ENCODE measurements around the gene FOXN1.
A peak's percentile ranks its signal among the peaks of the same experiment; 100 is the strongest.

The FOXN1 gene

DNA sequence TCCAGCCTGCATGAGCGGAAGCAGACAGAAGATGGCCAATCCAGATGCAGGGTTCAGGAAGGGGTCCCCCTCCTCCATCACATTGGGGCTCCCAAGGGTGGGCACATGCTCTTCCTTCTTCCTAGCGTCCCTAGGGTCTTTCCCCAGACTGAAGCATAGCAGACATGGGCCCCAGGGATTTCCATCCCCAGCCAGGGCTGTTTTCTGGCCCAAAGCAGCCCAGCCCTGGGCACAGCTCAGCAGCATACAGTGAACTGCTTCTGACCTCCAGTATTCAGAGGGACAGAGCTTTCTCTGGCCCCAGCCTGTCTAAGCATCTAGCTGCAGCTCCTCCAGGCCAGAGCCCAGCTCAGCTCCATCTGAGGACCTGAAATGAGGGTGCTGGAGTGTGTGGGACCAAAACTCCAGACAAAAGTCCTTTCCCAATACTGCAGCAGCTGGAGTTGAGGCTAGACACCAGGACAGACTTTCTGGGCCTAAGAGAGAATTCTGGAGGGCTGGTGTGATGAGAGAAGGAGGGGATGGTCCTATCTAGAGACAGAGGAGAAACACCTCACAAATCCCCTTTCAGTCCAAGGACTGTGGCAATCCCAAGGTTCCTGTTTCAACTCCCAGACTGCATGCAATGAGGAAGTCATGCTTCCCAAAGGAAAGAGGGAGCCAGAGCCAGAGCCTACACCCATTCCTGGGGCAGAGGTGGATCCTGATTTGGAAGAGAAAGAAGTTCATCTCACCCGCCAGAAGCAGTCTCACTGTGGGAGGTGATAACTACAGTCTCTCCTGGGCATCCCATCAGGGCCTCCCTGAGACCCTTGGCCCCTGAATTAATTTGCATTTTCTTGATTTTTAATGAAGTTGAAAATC is 4.5 kb upstream of the FOXN1 start:
- Histone ChIP-seq H3K27me3 (ENCODE audit: insufficient read depth, poor library complexity, severe bottlenecking) (no peaks in the 10 kb centered on the region), H3K36me3 (ENCODE audit: low read depth) (no peaks in the 10 kb centered on the region), H3K9me3 (ENCODE audit: severe bottlenecking) (no peaks in the 10 kb centered on the region), H3K4me1 (ENCODE audit: insufficient read depth, poor library complexity, severe bottlenecking) (peaks cover 12% of the 10 kb centered on the region), H3K4me3 (ENCODE audit: severe bottlenecking) (no peak overlapping the region), H3K27ac (ENCODE audit: poor library complexity, severe bottlenecking) (no peak overlapping the region)
- TF ChIP-seq, protein P1, sequence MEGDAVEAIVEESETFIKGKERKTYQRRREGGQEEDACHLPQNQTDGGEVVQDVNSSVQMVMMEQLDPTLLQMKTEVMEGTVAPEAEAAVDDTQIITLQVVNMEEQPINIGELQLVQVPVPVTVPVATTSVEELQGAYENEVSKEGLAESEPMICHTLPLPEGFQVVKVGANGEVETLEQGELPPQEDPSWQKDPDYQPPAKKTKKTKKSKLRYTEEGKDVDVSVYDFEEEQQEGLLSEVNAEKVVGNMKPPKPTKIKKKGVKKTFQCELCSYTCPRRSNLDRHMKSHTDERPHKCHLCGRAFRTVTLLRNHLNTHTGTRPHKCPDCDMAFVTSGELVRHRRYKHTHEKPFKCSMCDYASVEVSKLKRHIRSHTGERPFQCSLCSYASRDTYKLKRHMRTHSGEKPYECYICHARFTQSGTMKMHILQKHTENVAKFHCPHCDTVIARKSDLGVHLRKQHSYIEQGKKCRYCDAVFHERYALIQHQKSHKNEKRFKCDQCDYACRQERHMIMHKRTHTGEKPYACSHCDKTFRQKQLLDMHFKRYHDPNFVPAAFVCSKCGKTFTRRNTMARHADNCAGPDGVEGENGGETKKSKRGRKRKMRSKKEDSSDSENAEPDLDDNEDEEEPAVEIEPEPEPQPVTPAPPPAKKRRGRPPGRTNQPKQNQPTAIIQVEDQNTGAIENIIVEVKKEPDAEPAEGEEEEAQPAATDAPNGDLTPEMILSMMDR (IDR thresholded peaks at IDR 0.05; ENCODE audit: poor library complexity, severe bottlenecking), result no peak
- DNase-seq (ENCODE audit: low spot score), result no peak
- ATAC-seq (ENCODE audit: low read depth), result no peak

DNA sequence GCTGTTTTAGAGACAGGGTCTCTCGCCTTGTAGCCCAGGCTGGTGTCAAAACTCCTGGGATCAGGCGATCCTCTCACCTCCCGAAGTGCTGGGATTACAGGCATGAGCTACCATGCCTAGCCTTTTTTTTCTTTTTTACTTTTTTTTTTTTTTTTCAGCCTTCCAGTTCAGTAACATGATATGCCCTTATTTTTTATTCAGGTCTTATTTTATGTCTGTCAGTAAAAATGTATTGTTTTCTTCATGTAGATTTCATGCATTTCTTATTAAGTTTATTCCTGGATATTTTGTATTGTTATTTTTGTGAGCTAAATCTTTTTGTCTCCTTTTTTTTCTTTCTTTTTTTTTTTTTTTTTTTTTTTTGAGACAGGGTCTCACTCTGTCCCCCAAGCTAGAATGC is 2.7 kb upstream of the FOXN1 start:
- H3K4me3 ChIP-seq (ENCODE audit: severe bottlenecking), result no peak overlapping the region
- no peak for ATAC-seq (ENCODE audit: low read depth)
- H3K36me3 ChIP-seq (ENCODE audit: low read depth), result no peaks in the 10 kb centered on the region
- H3K9me3 ChIP-seq (ENCODE audit: severe bottlenecking), result no peaks in the 10 kb centered on the region
- H3K27me3 ChIP-seq (ENCODE audit: insufficient read depth, poor library complexity, severe bottlenecking), result no peaks in the 10 kb centered on the region
- TF ChIP-seq, protein P1 (IDR thresholded peaks at IDR 0.05; ENCODE audit: poor library complexity, severe bottlenecking), result no peak
- H3K27ac ChIP-seq (ENCODE audit: poor library complexity, severe bottlenecking), result no peak overlapping the region
- H3K4me1 ChIP-seq (ENCODE audit: insufficient read depth, poor library complexity, severe bottlenecking), result peaks cover 27% of the 10 kb centered on the region
- no peak for DNase-seq (ENCODE audit: low spot score)

DNA sequence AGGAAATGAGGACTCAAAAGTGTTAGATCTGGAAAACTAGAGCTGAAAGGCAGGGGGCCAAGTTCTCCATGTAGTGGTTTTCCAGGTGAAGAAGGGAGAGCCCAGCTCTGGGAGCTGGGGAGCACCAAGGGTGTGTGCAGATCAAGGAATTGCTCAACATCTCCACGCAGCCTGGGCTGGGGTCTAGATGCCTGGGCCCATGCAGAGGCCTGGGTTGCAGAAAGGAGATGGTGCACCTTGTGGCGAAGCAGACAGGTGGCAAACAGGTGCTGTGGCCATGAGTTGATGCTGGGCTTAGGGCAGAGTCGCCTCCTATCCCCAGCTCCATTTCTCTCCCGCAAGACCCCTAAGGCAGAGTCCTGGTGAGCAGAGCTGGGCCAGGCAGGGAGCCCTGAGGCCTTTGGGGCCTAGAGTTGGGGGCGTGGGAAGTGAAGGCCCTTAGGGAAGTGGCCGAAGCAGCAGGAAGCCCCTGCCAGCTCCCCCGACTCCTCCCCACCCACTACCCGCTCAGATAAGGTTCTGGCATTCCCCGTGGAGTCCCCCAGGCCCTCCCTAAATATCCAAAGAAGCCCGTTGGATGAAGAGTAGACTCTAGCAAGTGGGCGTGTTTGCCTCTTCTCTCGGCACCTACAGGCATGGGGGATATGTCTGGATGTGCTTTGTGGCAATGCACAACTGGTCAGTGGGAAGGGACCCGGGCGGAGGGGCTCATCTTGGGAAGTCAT is 777 bp downstream of the FOXN1 start:
- H3K27ac ChIP-seq (ENCODE audit: poor library complexity, severe bottlenecking), result no peak overlapping the region
- no peaks in the 10 kb centered on the region for H3K27me3 ChIP-seq (ENCODE audit: insufficient read depth, poor library complexity, severe bottlenecking)
- ATAC-seq (ENCODE audit: low read depth) (no peak), DNase-seq (ENCODE audit: low spot score) (no peak)
- no peaks in the 10 kb centered on the region for H3K36me3 ChIP-seq (ENCODE audit: low read depth)
- H3K9me3 ChIP-seq (ENCODE audit: severe bottlenecking), result no peaks in the 10 kb centered on the region
- no peak overlapping the region for H3K4me3 ChIP-seq (ENCODE audit: severe bottlenecking)
- TF ChIP-seq, protein P1 (IDR thresholded peaks at IDR 0.05; ENCODE audit: poor library complexity, severe bottlenecking), result no peak
- H3K4me1 ChIP-seq (ENCODE audit: insufficient read depth, poor library complexity, severe bottlenecking), result peaks cover 29% of the 10 kb centered on the region

DNA sequence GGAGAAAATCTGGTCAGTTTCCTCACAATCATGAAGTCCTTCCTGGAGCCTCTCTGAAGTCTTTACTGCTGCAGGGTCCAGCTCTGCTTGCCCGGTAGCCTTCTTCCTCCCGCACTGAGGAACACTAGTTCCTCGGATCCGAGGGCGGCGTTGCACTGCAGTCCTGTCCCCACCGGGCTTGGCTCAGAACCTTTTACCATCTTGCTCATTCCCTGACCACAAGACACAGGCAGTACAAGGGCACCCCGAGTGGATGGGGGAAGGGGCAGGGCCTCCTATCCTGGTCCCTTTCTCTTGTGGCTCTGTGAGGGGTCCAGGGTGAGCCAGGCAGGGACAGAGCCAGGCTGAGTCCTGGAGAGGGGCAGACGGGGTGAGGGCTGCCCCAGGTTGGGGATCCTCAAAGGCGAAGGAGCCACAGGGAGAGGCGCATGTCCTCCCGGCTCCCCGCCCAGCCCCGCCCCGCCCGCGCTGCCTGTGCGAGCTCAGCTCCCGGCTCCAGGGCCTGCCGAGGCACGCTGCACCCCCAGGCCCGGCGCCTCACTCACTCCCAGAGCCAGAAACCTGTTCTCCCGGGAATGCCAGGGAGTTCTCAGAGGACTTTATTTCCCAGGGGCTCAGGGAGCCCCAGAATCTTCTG is 1.5 kb downstream of the FOXN1 start:
- H3K36me3 ChIP-seq (ENCODE audit: low read depth), result no peaks in the 10 kb centered on the region
- H3K9me3 ChIP-seq (ENCODE audit: severe bottlenecking), result no peaks in the 10 kb centered on the region
- TF ChIP-seq, protein P1 (IDR thresholded peaks at IDR 0.05; ENCODE audit: poor library complexity, severe bottlenecking), result no peak
- no peaks in the 10 kb centered on the region for H3K27me3 ChIP-seq (ENCODE audit: insufficient read depth, poor library complexity, severe bottlenecking)
- H3K4me1 ChIP-seq (ENCODE audit: insufficient read depth, poor library complexity, severe bottlenecking), result peaks cover 29% of the 10 kb centered on the region
- DNase-seq (ENCODE audit: low spot score) (no peak), ATAC-seq (ENCODE audit: low read depth) (peak; percentile 91)
- peak overlapping the region; percentile 20 for H3K27ac ChIP-seq (ENCODE audit: poor library complexity, severe bottlenecking)
- no peak overlapping the region for H3K4me3 ChIP-seq (ENCODE audit: severe bottlenecking)

Measured in RWPE2 (cell line).